Endometrial microvascular endothelial cells (primary cell): ENCODE measurements around the gene FTH1. TPM values are rescaled to one million over a fixed set of nuclear protein-coding genes. Genes with fewer than 3 reads are reported as not detected.
"Not testable (repeated sequence)": the region's sequence is repeated elsewhere in the genome, so short reads cannot be mapped to it uniquely, and the experiment has no call there.

ENCODE experiments used
- in situ Hi-C: cut with HindIII; loops from 2 replicates; pipeline ENCODE4 v1.10.0; 2017; ENCODE audit warnings: low sequenced_read_pairs, low pct_unique_long_range_greater_than_20kb; ENCODE audit errors: inconsistent ontology term
- total RNA-seq: library from RNA; depleted of rRNA; stranded (reverse); fragments of >200 nt; gene quantifications from one replicate; pipeline ENCODE4 v1.2.3, GENCODE V29; 2015; ENCODE audit errors: inconsistent ontology term

The FTH1 gene
- total RNA-seq, 1 donor from 2014 or later = 774 TPM

- in situ Hi-C loops = no loop called here
These were observed 707 bp upstream of the FTH1 start for GRCh38 chr11:61967924-61968757.

- in situ Hi-C loops = no loop called here
These were observed 709 bp downstream of the FTH1 start for GRCh38 chr11:61966734-61967115.

- in situ Hi-C loops = not testable (repeated sequence)
These were observed 2.7 kb downstream of the FTH1 start for GRCh38 chr11:61964666-61965271.

- in situ Hi-C loops = no loop called here
These were observed 3.3 kb downstream of the FTH1 start for GRCh38 chr11:61964058-61964665.

GRCh38 chr11:61963282-61964057, 4.0 kb downstream of the FTH1 start:
- in situ Hi-C loops = no loop called here

GRCh38 chr11:61963016-61963281, 4.5 kb downstream of the FTH1 start:
- in situ Hi-C loops = no loop called here

- in situ Hi-C loops = no loop called here
These were observed 5.0 kb downstream of the FTH1 start for GRCh38 chr11:61962213-61963015.

GRCh38 chr11:61961570-61962212, 5.7 kb downstream of the FTH1 start:
- in situ Hi-C loops = no loop called here

GRCh38 chr11:61960532-61960931, 6.9 kb downstream of the FTH1 start:
- in situ Hi-C loops = no loop called here

GRCh38 chr11:61959678-61960077, 7.8 kb downstream of the FTH1 start:
- in situ Hi-C loops = no loop called here

GRCh38 chr11:61959114-61959513, 8.3 kb downstream of the FTH1 start:
- in situ Hi-C loops = no loop called here

- in situ Hi-C loops = no loop called here
These were observed 8.8 kb downstream of the FTH1 start for GRCh38 chr11:61958590-61958989.

GRCh38 chr11:61957021-61957770, 10.2 kb downstream of the FTH1 start:
- in situ Hi-C loops = no loop called here

GRCh38 chr11:61956191-61957020, 11.0 kb downstream of the FTH1 start:
- in situ Hi-C loops = no loop called here

GRCh38 chr11:61955422-61956135, 11.9 kb downstream of the FTH1 start:
- in situ Hi-C loops = no loop called here

- in situ Hi-C loops = no loop called here
These were observed 12.5 kb downstream of the FTH1 start for GRCh38 chr11:61954851-61955421.
